Stimulated activated CD4-positive, alpha-beta T cell treated with anti-CD3 and anti-CD28 coated beads, Interleukin-15, amount 100 ng/mL, for 48 hours (primary cell): ENCODE measurements around the gene WEE1.
A peak's percentile ranks its signal among the peaks of the same experiment; 100 is the strongest.
"Not testable (repeated sequence)": the region's sequence is repeated elsewhere in the genome, so short reads cannot be mapped to it uniquely, and the experiment has no call there.

Source experiments
- DNase-seq, 2 donors: peaks; one replicate each; pipeline ENCODE4 v3.0.0-alpha.2; 2020; ENCODE audit warnings: low read depth in 2 of 2

The WEE1 gene

DNA sequence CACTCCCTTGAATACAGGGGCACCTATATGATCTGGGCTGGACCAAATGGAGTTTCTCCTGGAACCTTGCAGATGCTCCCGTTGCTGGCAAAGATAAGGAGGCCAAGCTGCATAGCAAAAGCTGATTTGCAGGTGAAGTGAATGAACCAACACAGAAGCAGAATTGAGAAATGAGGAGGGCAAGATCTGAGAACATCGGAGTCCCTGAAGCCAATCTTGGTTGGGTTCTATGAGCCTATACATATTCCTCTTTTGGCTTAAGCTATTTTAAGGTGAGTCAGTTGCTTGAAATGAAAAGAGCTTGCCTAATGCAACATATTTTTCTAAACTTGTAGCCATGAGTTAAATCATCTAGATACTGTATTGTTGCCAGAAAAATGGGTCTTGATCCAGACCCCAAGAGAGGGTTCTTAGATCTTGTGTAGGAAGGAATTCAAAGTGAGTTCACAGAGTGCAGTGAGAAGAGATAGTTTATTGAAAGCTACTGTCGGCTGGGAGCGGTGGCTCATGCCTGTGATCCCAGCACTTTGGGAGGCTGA, 23.5 kb downstream of the WEE1 start:
- no peak for DNase-seq

DNA sequence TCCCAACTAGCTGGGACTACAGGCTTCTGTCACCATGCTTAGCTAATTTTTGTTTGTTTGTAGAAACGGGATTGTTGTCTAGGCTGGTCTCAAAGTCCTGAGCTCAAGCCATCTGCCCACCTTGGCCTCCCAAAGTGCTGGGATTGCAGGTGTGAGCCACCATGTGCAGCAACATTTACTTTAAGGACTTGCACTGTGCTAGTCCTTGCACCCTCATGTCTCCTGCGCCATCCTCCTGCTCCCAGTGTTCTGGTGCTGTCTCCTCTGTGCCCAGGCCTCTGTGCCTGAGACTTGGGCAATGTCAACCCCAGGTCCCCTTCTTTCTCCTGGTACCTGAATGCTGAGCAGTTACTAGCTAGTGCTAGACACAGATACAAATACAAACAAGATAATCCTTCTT, 26.7 kb downstream of the WEE1 start:
- no peak for DNase-seq

DNA sequence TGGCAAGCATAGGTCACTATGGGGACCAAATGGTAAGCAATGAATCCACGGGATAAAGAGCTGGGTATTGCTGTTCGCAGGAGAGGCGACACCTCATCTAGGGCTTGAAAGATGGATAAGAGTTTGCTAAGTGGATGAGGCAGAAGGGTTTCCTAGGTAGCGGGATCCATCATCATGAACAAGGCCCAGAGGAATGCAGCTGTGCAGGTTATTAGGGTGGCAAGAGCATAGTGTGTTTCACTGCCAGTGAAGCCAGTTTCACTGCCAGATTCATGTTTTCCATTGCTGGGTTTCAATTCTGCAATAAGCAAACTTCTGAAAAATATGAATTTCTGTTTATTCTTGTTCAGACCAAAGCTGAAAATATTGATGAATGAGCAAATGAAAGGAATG, 27.2 kb downstream of the WEE1 start:
- no peak for DNase-seq

DNA sequence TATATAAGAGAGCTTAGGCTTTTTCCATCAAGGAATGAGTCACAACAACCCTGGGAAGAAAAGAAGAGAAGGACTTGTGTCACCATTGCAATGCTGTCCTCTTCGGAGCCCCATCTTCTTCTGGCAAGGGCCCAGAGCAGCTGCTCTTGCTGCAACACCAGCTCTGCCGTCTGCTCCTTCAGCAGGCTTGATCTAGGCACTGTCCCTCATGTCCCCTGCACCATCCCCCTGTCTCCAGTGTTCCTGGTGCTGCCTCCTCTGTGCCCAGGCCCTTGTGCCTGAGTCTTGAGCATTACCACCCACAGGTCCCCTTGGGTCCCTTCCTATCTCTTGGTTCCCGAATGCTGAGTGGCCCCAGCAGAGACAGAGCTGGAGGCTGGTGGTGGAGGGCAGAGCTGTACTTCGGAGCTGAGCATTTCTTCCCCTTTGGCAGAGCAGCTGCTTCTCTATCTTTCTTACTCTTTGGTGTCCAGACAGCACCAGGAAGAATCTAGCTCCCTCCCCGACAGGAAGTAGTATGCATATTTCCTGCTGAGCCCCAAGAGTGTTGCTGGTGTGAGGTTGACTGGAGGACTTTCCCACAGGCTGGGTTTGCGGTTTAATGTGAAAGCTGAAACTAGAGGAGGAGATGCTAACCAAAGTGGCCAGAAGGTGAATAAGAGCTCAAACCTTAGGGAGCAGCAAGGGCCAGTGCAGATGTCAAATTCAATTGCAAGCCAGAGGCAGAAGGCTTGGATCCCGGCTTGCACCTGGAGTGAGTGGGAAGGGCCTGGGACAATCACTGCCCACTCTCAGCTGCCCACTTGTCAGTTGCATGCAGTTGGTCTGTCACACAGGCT, 27.8 kb downstream of the WEE1 start:
- DNase-seq: peak; percentile 51 to 63

DNA sequence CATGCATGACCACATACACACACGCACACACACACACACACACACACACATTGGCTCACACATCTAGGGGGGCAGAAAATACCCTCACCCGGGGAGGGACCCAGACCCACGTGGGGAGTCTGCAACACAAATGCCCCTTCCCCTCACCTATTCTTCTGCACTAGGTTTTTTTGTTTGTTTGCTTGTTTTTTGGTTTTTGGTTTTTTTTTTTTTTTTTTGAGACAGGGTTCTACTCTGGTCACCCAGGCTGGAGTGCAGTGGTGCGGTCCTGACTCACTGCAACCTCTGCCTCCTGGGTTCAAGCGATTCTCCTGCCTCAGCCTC, 28.4 kb downstream of the WEE1 start:
- DNase-seq: no peak

DNA sequence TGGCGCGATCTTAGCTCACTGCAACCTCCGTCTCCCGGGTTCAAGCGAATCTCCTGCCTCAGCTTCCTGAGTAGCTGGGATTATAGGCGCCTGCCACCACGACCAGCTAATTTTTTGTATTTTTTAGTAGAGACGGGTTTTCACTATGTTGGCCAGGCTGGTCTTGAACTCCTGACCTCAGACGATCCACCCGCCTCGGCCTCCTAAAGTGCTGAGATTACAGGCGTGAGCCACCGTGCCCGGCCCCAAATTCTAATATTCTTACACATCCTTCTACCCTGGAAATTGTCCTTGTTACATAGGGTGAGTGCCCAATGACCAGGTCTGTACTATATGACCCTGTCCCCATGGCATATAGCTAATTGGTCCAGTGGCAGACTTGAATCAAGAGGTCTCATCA, 29.7 kb downstream of the WEE1 start:
- DNase-seq: not testable (repeated sequence)

DNA sequence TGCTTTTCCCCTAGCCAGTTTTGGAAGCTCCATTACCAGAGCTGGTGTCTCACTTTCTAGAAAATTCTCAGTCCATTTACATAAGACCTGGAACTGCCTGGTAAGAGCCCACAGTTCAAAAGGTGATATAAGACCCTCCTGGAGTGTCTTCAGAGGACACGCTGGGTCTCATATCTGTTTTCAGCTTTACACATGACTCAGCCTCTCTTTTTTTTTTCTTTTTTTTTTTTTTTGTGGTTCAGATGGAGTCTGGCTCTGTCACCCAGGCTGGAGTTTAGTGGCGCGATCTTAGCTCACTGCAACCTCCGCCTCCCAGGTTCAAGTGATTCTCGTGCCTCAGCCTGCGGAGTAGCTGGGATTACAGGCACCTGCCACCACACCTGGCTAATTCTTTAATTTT, 30.7 kb downstream of the WEE1 start:
- no peak for DNase-seq

DNA sequence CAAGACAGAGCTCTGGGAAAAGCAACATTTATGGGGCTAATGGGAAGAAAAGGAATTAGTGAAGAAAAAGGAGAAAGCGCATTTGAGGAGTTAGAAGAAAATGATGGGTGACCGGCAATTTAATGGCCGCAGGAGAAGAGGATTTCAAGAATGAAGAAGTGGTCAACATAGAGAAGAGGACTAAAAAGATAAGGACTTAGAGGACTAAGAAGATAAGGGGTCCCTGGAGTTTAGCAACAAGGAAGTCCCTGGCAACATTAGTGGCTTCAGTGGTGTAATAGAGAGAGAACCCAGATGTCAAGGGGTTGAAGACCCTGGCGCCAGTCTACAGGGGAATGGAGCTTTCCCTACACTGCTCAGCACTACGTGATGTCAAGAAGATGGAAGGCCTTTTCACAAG, 32.3 kb downstream of the WEE1 start:
- DNase-seq: no peak

DNA sequence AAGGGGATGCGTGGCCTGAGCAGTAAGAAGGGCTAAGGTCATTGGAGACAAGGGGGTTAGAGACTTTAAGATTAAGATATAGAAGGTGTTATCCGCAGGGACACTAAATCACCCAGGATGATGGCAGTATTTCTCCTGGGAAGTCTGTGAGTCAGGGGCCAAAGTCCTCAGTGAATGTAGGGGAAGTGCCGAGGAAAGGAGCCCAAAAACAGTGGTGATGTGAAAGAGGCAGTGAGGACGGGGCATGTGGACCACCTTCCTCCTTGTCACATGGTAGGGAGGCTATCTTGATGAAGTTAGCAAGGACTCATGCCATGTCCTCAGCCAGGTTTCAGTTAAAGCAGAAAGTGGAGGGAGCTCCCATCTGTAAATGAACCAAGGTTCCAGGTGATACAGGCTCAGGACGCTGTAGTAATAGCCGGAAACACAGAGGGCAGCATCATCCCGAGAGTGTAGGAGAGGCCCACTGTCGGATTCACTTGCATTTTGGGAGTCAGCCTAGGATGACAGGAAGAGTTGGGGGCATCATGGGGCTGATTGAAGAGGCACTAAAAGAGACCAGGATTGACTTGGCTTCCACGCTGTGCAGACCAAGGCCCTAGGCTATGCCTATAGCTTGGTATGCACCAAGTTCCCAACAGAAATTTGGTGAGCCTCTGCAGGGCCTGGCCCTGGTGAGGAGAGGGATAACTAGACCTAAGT, 33.5 kb downstream of the WEE1 start:
- no peak for DNase-seq

DNA sequence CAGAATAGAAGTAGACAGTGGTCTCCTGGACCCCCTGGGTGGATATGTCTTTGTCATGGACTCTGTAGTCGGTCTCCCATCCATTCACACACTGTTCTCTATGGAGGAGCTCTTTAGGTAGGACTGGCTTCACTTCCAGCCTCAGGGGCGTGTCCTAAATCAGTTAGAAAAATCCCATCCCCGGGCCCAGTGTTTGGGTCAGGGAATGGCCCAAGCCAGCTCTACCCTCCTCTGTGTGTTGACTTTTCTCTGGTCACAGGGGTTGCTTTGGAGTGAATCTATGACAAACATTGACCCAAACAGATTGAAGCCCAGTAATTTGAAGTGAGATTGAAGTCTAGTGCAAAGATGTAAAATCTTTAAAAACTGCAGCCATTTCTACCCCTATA, 34.0 kb downstream of the WEE1 start:
- DNase-seq: no peak

DNA sequence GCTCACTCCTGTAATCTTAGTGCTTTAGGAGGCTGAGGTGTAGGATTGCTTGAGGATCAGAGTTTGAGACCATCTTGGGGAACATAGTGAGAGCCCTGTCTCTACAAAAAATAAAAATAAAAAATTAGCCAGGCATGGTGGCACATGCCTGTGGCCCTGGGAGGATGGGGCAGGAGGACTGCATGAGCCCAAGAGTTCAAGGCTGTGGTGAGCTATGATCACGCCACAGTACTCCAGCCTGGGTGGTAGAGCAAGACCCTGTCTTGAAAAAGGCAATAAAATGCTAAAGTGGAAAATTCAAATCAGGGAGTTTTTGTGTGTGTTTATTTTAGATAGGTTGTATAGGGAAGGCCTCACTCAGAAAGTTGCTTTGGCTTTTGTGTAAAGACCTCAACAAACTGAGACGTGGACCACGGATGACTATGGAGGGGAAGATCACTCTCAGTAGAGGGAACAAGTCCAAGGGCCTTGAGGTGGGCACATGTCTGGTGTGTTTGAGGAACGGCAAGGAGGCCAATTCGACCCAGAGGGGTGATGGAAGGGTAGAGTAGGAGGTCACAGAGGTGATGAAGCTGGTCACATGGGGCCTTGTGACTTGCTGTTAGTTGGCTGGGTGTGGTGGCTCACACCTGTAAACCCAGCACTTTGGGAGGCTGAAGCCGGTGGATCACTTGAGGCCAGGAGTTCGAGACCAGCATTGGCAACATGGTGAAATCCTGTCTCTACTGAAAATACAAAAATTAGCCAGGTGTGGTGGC, 35.7 kb downstream of the WEE1 start:
- DNase-seq: no peak

DNA sequence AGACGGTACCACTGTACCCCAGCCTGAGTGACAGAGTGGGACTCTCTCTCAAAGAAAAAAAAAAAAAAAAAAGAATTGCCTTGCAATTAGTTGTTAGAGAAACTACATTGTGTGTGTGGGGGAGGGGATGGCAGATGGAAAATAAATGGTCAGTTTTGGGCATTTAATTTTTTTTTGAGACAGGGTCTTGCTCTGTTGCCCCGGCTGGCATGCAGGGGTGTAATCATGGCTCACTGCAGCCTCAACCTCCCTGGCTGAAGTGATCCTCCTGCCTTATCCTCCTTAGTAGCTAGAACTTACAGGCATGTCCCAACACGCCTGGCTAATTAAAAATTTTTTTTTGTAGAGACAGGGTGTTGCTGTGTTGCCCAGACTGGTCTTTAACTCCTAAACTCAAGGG, 36.4 kb downstream of the WEE1 start:
- DNase-seq: no peak

DNA sequence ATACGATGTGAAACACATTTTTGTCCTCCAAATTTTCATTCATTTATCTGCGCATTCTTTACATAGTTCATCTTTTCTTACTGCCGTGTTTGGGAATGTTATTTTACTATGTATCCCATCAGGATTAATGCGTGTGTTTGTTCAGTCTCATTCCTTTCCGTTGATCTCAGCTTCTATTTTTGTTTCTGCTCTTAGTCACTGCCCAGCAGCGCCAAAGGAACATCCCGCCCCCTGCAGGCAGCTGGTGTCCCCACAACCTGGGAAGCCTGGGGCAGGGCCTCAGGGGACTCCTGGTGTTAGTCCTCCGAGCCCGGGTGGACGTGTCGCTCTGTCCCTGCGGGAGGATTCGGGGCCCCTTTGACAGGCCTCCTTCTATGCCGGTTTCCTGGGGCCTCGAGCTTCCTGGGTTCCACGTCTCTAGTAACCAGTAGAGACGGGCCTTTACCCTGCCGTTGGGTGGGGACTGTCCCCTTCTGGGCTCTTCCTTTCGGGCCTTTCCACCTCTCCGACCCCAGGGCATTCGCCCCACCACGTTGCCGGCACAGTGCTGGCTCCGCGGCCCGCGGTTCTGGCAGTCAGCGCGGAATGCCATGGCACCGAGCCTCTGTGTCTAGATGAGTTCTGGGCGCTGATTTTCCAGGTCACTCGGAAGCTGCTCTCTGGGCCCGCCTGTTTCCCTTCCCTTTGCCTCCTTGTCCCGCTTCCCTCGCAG, 39.8 kb downstream of the WEE1 start:
- DNase-seq: peak; percentile 80 to 83

DNA sequence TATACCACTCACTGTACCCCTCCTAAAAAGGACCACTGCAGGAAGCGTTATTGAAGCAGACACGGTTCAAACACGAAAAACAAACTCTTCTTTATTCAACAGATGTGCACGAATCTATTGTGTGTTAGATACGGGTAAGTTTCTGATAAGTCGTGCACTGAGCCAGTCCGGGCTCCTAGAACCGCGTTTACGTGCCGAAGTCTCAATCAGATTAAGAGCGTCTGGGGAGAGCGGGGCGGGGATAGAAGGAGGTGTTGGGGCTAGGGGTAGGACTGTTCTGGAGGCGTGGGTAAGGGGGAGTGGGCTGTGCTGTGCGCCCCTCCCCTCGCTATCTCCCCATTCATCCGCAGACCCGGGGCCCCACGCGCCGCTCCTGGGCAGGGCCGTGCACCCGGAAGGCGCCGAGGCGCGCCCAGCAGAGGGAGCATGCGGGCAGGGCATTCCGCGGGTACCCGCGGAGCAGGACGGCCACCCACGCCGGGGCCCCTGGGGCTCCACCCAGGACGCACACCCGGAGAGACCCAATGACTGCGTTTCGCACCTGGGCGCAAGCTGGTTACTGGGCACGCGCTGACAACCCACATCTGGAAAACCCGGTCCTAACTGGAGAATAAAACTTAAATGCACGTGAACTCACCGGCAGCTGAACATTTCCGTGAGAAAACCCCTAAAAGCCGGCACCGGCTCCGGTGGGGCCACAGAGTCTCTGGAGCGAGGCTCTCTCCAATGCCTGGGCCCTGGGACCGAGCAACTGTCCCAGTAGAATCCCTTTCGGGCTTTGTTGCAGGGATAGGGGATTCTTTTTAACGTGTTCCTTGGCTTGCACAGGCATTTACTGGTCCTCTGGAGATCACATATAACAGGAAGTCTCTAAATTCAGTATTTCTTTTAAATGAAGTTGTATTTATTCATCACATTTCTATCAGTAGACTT, 40.6 kb downstream of the WEE1 start:
- peak; percentile 82 to 93 for DNase-seq

DNA sequence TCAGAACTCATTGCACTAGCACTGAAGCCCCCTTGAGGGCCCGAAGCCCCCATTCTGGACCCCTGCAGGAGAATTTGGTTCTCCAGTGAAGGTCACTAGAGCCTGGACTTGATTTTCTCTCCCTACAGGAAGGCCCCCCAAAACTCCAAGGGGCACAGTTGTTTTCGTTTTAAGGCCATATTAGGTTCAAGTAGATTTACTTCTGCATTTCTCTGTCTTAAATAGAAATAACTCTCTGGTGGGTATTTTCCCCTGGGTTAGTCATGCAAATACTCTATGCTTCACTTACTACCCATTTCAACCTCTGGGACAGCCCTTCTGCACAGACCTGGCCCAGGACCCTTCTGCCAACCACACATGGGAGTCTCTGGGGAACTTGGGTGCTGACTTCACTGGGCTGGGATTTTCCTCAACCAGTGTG, 41.6 kb downstream of the WEE1 start:
- no peak for DNase-seq

DNA sequence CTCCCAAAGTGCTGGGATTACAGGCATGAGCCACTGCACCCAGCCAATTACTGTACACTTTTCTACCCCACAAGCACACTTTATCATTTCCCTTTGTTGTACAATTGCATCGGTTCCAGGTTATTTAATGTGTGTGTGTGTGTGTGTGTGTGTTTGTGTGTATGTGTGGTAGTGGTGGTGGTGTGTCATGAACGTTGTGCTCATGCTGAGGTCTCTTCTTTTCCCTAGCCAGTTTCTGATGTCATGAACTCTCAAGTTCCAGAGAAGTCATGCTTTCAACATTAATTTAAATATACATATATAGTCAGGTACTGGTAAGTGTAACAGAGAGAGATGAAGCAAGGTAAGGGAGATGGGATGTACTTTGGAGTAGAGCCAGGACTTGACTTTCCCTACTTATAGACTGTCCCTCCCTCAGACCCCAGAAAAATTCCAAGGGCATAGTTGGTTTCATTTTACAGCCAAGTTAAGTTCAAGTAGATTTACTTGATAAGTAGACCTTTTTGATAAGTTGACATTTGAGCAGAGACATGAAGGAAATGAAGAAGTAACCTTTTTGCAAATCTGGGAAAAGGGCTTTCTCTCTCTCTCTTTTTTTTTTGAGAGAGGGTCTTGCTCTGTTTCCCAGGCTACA, 42.7 kb downstream of the WEE1 start:
- DNase-seq: no peak

DNA sequence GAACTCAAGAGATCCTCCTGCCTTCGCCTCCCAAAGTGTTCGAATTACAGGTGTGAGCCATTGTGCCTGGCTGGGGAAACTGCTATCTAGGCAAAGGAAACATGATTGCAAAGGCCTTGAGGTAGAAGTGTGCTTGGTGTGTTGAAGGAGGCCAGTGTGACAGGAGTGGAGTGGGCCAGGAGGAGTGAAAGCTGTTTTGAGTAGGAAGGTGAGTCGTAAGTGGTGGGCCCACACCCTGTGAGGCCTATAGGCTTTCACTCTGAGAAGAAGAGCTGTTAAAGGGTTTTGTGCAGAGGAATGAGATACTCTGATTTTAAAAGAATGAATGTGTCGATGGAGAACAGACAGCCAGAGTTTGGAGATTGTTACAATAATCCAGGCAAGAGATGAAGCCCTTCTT, 43.4 kb downstream of the WEE1 start:
- peak; percentile 13 to 17 for DNase-seq

DNA sequence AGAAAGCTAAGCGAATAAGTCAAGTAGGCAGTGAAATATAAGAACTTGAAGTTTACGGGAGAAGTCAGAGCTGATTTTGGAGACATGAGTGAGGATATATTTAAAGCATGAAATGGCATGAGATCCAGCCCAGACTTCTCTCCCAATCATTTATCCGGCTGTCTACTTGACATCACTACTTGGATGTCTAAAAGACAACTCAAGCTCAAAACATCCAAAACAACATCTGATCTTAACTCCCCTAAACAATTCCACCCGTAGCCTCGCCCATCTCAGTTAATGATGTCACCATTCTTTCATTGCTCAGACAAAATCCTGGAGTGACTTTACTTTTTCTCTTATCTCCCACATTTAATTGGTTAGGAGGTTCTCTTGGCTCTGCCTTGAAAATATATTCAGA, 44.5 kb downstream of the WEE1 start:
- DNase-seq: no peak

DNA sequence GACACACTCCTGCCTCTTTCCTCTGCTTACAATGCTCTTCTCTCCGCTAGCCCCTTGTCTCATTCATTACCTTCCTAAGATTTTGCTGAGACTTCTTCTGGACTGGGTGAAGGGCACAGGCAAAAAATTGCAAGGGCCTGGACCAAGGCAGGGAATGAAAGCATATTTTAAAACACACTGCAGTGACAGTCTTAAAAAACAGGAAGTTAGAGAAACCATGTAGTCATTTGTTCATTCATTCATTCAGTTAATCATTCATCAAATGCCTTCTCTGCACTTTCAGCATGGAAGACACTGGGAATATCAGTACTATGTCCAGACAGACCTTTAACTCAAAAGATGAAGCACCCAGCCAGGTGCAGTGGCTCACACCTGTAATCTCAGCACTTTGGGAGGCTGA, 45.5 kb downstream of the WEE1 start:
- DNase-seq: no peak

DNA sequence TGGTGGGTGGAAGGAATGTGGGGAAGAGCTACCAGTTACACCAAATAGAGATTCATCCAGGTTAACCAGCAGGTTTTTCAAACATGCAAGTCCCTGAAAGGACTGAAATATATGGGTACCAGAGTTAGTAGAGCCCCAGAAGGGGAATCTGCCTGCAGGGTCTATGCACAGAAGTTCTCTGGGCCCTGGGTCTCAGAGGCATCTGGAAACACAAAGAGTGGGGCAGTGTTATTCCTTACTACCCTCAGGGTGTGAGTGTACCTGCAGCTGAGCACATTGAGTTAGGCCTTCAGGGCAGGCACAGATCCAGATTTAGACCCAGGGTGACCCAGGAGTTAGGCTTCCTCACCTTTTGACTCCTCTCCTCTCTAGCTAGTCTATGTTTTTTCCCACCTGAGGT, 46.5 kb downstream of the WEE1 start:
- no peak for DNase-seq
